Measurements from ENCODE around the gene NDUFB4. TPM values are rescaled to one million over a fixed set of nuclear protein-coding genes. Genes with fewer than 3 reads are reported as not detected.
"Not testable (repeated sequence)": the region's sequence is repeated elsewhere in the genome, so short reads cannot be mapped to it uniquely, and the experiment has no call there.

The NDUFB4 gene
- total and polyA plus RNA-seq, 10 donors = 65.9 to 158 (median 84.6) TPM

DNA sequence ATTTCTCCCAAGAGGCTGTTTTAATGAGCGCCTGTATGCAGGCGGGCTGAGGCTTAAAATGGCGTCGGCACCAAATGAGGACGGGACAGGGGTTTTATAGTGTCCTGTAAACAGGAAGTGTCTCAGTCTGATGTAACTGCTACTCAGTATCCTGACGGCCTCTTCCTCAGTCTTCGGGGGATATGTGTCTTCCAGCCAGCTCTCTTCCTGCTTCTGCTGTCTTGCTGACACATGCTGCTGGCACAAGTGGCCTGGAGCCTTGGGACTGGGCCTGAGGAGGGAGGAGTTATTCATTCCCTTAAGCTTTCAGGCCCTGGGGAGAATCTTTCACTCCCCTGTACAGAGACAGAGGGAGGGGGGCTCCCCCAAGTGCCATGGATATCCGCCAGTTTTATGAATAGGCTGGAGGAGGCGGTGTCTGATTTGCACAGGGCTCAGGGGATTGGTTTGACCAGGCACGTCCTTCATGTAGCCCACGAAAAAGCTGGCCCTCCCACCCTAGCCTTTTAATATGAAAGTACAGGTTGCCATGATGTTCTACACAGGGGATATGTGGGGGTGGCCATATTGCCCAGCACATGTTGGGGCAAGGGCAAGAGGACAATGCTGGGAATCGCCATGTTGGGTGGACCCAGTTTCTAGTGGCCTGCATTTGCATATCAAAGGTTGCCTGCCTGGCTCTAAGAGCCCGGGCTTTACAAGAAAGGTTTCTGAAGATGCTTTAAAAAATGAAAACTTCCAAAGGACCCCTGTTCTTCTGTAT lies 19.9 kb downstream of the NDUFB4 start:
- DNase-seq = no peak
- peak in 2 of 3 donors; percentile 33 to 44 for TF ChIP-seq POLR2AphosphoS5 (IDR thresholded peaks at IDR 0.05)
- no peak for TF ChIP-seq CTCF (IDR thresholded peaks at IDR 0.05 in 8 of 11, conservative IDR thresholded peaks at IDR 0.05 in 3 of 11)
- peak overlapping the region in 7 of 8 donors; percentile 26 to 60 (median 39) for H3K27ac ChIP-seq
- no peaks in the 10 kb centered on the region for H3K4me1 ChIP-seq
- 54 to 73% (median 61%) methylated on average over 12 to 13 of the region's 13 CpGs for WGBS, 5 donors
- H3K9me3 ChIP-seq = no peaks in the 10 kb centered on the region
- no peaks in the 10 kb centered on the region for H3K27me3 ChIP-seq (replicated peaks in 1 of 7)
- no peaks in the 10 kb centered on the region for H3K36me3 ChIP-seq
- intact Hi-C loops (cut with DNase I; ENCODE audit: low total_unique reads) = no loop called here
- H3K4me3 ChIP-seq = no peak overlapping the region

DNA sequence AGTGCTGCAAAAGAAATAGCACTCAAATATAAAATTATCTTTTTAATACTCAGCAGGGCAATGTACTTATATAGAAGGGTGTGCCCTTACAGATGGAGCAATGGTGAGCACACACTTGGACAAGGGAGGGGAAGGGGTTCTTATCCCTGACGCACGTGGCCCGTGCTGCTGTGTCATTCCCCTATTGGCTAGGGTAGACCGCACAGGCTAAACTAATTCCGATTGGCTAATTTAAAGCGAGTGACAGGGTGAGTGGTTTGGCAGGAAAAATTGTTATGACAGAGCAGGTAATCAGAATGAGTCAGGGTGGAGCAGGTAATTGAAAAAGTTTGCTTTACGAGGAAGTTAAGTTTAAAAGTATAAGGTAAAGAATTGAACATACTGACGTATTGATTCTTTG lies 20.6 kb downstream of the NDUFB4 start:
- DNase-seq; intact Hi-C loops (cut with DNase I; ENCODE audit: low total_unique reads); H3K36me3 ChIP-seq; H3K9me3 ChIP-seq; H3K4me1 ChIP-seq; H3K4me3 ChIP-seq; H3K27me3 ChIP-seq (replicated peaks in 1 of 7); H3K27ac ChIP-seq: not testable (repeated sequence)
- WGBS, 5 donors = 89 to 95% (median 91%) methylated on average over 8 of the region's 8 CpGs

- DNase-seq = no peak
- WGBS, 5 donors = 73 to 89% (median 76%) methylated on average over 3 of the region's 3 CpGs
- no peak for TF ChIP-seq POLR2A (IDR thresholded peaks at IDR 0.05)
- no peak for TF ChIP-seq POLR2AphosphoS5 (IDR thresholded peaks at IDR 0.05)
- TF ChIP-seq CTCF (IDR thresholded peaks at IDR 0.05 in 8 of 11, conservative IDR thresholded peaks at IDR 0.05 in 3 of 11) = no peak
Observed at GRCh38 chr3:120622457-120622856, 26.3 kb downstream of the NDUFB4 start.

GRCh38 chr3:120622870-120623726 lies 27.0 kb downstream of the NDUFB4 start:
- Histone ChIP-seq H3K4me1 (no peaks in the 10 kb centered on the region), H3K27me3 (replicated peaks in 1 of 7) (no peaks in the 10 kb centered on the region), H3K4me3 (no peak overlapping the region), H3K36me3 (no peaks in the 10 kb centered on the region), H3K9me3 (peaks cover 0 to 23% (median 21%) of the 10 kb centered on the region in 8 donors), H3K27ac (no peak overlapping the region)
- intact Hi-C loops (cut with DNase I; ENCODE audit: low total_unique reads) = no loop called here
- TF ChIP-seq POLR2AphosphoS5 (IDR thresholded peaks at IDR 0.05) = no peak
- no peak for TF ChIP-seq CTCF (IDR thresholded peaks at IDR 0.05 in 8 of 11, conservative IDR thresholded peaks at IDR 0.05 in 3 of 11)
- DNase-seq = no peak
- 85 to 91% (median 89%) methylated on average over 12 of the region's 12 CpGs for WGBS, 5 donors

More at GRCh38 chr3:120622457-120622856, 26.3 kb downstream of the NDUFB4 start:
- Histone ChIP-seq H3K27ac (no peak overlapping the region), H3K4me1 (no peaks in the 10 kb centered on the region), H3K27me3 (replicated peaks in 1 of 7) (no peaks in the 10 kb centered on the region), H3K4me3 (no peak overlapping the region), H3K9me3 (peaks cover 0 to 23% (median 21%) of the 10 kb centered on the region in 8 donors), H3K36me3 (no peaks in the 10 kb centered on the region)
- intact Hi-C loops (cut with DNase I; ENCODE audit: low total_unique reads) = no loop called here
